HG02973 (cell line): ENCODE measurements around the gene AVPR1B.

ENCODE experiments used
- ATAC-seq: cut with Tn5 transposase; IDR thresholded peaks from one replicate; pipeline ENCODE4 v1.9.1; 2021; ENCODE audit warnings: moderate library complexity; ENCODE audit not compliant: unreplicated experiment

Gene AVPR1B

GRCh38 chr1:206117151-206117948 lies at the start of gene AVPR1B:
Gene AVPR1B, minus strand, starts transcription at chr1:206117388. Its CDS starts 498 bp downstream, at chr1:206116890.
- ATAC-seq: no peak

- ATAC-seq: no peak
Measured at GRCh38 chr1:206145771-206146290, 28.6 kb upstream of the AVPR1B start.

- no peak for ATAC-seq
Measured at GRCh38 chr1:206144605-206145004, 27.4 kb upstream of the AVPR1B start.

- ATAC-seq: no peak
Measured at GRCh38 chr1:206143537-206144172, 26.5 kb upstream of the AVPR1B start.

GRCh38 chr1:206142770-206143169 lies 25.6 kb upstream of the AVPR1B start:
- no peak for ATAC-seq

GRCh38 chr1:206142011-206142410 lies 24.8 kb upstream of the AVPR1B start:
- ATAC-seq: no peak

- no peak for ATAC-seq
Measured at GRCh38 chr1:206136241-206136640, 19.1 kb upstream of the AVPR1B start.

GRCh38 chr1:206135248-206135647 lies 18.1 kb upstream of the AVPR1B start:
- no peak for ATAC-seq

GRCh38 chr1:206133751-206134415 lies 16.7 kb upstream of the AVPR1B start:
- ATAC-seq: no peak

- ATAC-seq: no peak
Measured at GRCh38 chr1:206131037-206131436, 13.8 kb upstream of the AVPR1B start.

- ATAC-seq: no peak
Measured at GRCh38 chr1:206128196-206128595, 11.0 kb upstream of the AVPR1B start.

GRCh38 chr1:206127336-206127735 lies 10.1 kb upstream of the AVPR1B start:
- ATAC-seq: no peak

- ATAC-seq: no peak
Measured at GRCh38 chr1:206125346-206125745, 8.2 kb upstream of the AVPR1B start.

- no peak for ATAC-seq
Measured at GRCh38 chr1:206122686-206123085, 5.5 kb upstream of the AVPR1B start.

- no peak for ATAC-seq
Measured at GRCh38 chr1:206121269-206121668, 4.1 kb upstream of the AVPR1B start.

- ATAC-seq: no peak
Measured at GRCh38 chr1:206120406-206120805, 3.2 kb upstream of the AVPR1B start.

GRCh38 chr1:206116873-206117150 lies 376 bp downstream of the AVPR1B start:
- no peak for ATAC-seq

GRCh38 chr1:206116191-206116872 lies 856 bp downstream of the AVPR1B start:
- no peak for ATAC-seq

GRCh38 chr1:206115791-206116190 lies 1.4 kb downstream of the AVPR1B start:
- no peak for ATAC-seq

- no peak for ATAC-seq
Measured at GRCh38 chr1:206114692-206115640, 2.2 kb downstream of the AVPR1B start.
